Nephron progenitor cell (in vitro differentiated cells): ENCODE measurements around the gene TMC8.
"Not testable (repeated sequence)": the region's sequence is repeated elsewhere in the genome, so short reads cannot be mapped to it uniquely, and the experiment has no call there.

Source experiments
- DNase-seq: peaks from one replicate; pipeline ENCODE4 v3.0.0; 2021
- H3K27ac Mint-ChIP-seq: 2 replicates; pipeline ENCODE4 v1.8.0; 2021; ENCODE audit warnings: mild to moderate bottlenecking, moderate library complexity, mixed read lengths
- H3K27me3 Mint-ChIP-seq: 2 replicates; pipeline ENCODE4 v1.8.0; 2021; ENCODE audit warnings: mild to moderate bottlenecking, low read depth, mixed read lengths; ENCODE audit not compliant: poor library complexity
- H3K36me3 Mint-ChIP-seq: 2 replicates; pipeline ENCODE4 v1.8.0; 2021; ENCODE audit warnings: low read depth, mixed read lengths
- H3K4me1 Mint-ChIP-seq: 2 replicates; pipeline ENCODE4 v1.8.0; 2021; ENCODE audit warnings: mixed read lengths
- H3K4me3 Mint-ChIP-seq: 2 replicates; pipeline ENCODE4 v1.8.0; 2021; ENCODE audit warnings: mild to moderate bottlenecking, moderate library complexity, mixed read lengths
- H3K9me3 Mint-ChIP-seq: 2 replicates; pipeline ENCODE4 v1.8.0; 2021; ENCODE audit warnings: mild to moderate bottlenecking, moderate library complexity, mixed read lengths
- CTCF ChIP-seq: fragments of 200-600 bp; sonication (generic); IDR thresholded peaks from 2 replicates; pipeline ENCODE4 v1.5.0; 2021; ENCODE audit warnings: antibody characterized with exemption

TMC8 gene

GRCh38 chr17:78130437-78131101 lies at the start of gene TMC8:
TMC8 (plus strand) TSS chr17:78130771; CDS start chr17:78131589, 818 bp downstream.
- H3K4me3 Mint-ChIP-seq: peak within 1 kb of the TSS; percentile 56
- no peak within 1 kb of the TSS for H3K27ac Mint-ChIP-seq
- no peak for DNase-seq
- no peaks in the 10 kb centered on the region for H3K9me3 Mint-ChIP-seq
- peaks cover 31% of the 10 kb centered on the region for H3K27me3 Mint-ChIP-seq
- no peaks in the 10 kb centered on the region for H3K36me3 Mint-ChIP-seq
- TF ChIP-seq CTCF: no peak
- peaks cover 39% of the 10 kb centered on the region for H3K4me1 Mint-ChIP-seq

- H3K27ac Mint-ChIP-seq: no peak overlapping the region
- H3K4me1 Mint-ChIP-seq: no peaks in the 10 kb centered on the region
- H3K4me3 Mint-ChIP-seq: no peak overlapping the region
- no peaks in the 10 kb centered on the region for H3K27me3 Mint-ChIP-seq
- TF ChIP-seq CTCF: no peak
- DNase-seq: no peak
- H3K9me3 Mint-ChIP-seq: no peaks in the 10 kb centered on the region
- H3K36me3 Mint-ChIP-seq: peaks cover 62% of the 10 kb centered on the region
These were observed 49.0 kb upstream of the TMC8 start for GRCh38 chr17:78081551-78081950.

GRCh38 chr17:78082355-78082872 lies 48.2 kb upstream of the TMC8 start:
- peaks cover 62% of the 10 kb centered on the region for H3K36me3 Mint-ChIP-seq
- H3K9me3 Mint-ChIP-seq, H3K4me3 Mint-ChIP-seq, H3K27ac Mint-ChIP-seq, DNase-seq, H3K27me3 Mint-ChIP-seq, H3K4me1 Mint-ChIP-seq: not testable (repeated sequence)

GRCh38 chr17:78082988-78083387 lies 47.6 kb upstream of the TMC8 start:
- no peak overlapping the region for H3K4me3 Mint-ChIP-seq
- TF ChIP-seq CTCF: no peak
- no peaks in the 10 kb centered on the region for H3K27me3 Mint-ChIP-seq
- DNase-seq: no peak
- H3K27ac Mint-ChIP-seq: no peak overlapping the region
- H3K4me1 Mint-ChIP-seq: no peaks in the 10 kb centered on the region
- no peaks in the 10 kb centered on the region for H3K9me3 Mint-ChIP-seq
- peaks cover 63% of the 10 kb centered on the region for H3K36me3 Mint-ChIP-seq

GRCh38 chr17:78086740-78087139 lies 43.8 kb upstream of the TMC8 start:
- no peak for TF ChIP-seq CTCF

GRCh38 chr17:78088529-78088928 lies 42.0 kb upstream of the TMC8 start:
- TF ChIP-seq CTCF: no peak
- H3K27ac Mint-ChIP-seq: no peak overlapping the region
- no peak for DNase-seq
- no peaks in the 10 kb centered on the region for H3K9me3 Mint-ChIP-seq
- H3K27me3 Mint-ChIP-seq: no peaks in the 10 kb centered on the region
- H3K4me1 Mint-ChIP-seq: no peaks in the 10 kb centered on the region
- no peak overlapping the region for H3K4me3 Mint-ChIP-seq
- peaks cover 65% of the 10 kb centered on the region for H3K36me3 Mint-ChIP-seq

More at GRCh38 chr17:78086740-78087139, 43.8 kb upstream of the TMC8 start:
- no peak overlapping the region for H3K4me3 Mint-ChIP-seq
- H3K4me1 Mint-ChIP-seq: no peaks in the 10 kb centered on the region
- H3K27me3 Mint-ChIP-seq: no peaks in the 10 kb centered on the region
- H3K36me3 Mint-ChIP-seq: peaks cover 51% of the 10 kb centered on the region
- DNase-seq: no peak
- no peaks in the 10 kb centered on the region for H3K9me3 Mint-ChIP-seq
- no peak overlapping the region for H3K27ac Mint-ChIP-seq
